NCI-H2081 (cell line): ENCODE measurements around the gene ARVCF.

Source experiments
- DNase-seq, 2 experiments: peaks; one replicate each; lab custom pipeline; 2025; lab: John Stamatoyannopoulos, UW

Gene ARVCF, protein sequence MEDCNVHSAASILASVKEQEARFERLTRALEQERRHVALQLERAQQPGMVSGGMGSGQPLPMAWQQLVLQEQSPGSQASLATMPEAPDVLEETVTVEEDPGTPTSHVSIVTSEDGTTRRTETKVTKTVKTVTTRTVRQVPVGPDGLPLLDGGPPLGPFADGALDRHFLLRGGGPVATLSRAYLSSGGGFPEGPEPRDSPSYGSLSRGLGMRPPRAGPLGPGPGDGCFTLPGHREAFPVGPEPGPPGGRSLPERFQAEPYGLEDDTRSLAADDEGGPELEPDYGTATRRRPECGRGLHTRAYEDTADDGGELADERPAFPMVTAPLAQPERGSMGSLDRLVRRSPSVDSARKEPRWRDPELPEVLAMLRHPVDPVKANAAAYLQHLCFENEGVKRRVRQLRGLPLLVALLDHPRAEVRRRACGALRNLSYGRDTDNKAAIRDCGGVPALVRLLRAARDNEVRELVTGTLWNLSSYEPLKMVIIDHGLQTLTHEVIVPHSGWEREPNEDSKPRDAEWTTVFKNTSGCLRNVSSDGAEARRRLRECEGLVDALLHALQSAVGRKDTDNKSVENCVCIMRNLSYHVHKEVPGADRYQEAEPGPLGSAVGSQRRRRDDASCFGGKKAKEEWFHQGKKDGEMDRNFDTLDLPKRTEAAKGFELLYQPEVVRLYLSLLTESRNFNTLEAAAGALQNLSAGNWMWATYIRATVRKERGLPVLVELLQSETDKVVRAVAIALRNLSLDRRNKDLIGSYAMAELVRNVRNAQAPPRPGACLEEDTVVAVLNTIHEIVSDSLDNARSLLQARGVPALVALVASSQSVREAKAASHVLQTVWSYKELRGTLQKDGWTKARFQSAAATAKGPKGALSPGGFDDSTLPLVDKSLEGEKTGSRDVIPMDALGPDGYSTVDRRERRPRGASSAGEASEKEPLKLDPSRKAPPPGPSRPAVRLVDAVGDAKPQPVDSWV

GRCh38 chr22:20016734-20017621 lies at the start of gene ARVCF:
TSS of gene ARVCF (minus strand) at chr22:20016823. CDS start at chr22:19990794, 26,029 bp downstream.
- peak; percentile 82 to 87 for DNase-seq

GRCh38 chr22:20065896-20066616 lies 49.4 kb upstream of the ARVCF start:
- DNase-seq = no peak

GRCh38 chr22:20064545-20065262 lies 48.1 kb upstream of the ARVCF start:
- DNase-seq = no peak

GRCh38 chr22:20064140-20064480 lies 47.5 kb upstream of the ARVCF start:
- DNase-seq = no peak

- no peak for DNase-seq
Measured at GRCh38 chr22:20063271-20064139, 46.9 kb upstream of the ARVCF start.

DNA sequence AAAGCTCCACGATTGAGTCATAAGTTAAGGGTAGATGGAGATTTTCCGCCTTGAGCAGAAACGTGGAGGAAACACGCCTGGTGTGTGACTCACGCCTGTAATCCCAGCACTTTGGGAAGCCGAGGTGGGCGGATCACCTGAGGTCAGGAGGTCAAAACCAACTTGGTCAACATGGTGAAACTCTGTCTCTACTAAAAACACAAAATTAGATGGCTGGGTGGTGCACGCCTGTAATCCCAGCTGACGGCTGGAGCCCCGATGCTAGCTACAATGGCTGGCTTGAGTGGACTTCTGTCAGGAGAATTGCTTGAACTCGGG lies 46.1 kb upstream of the ARVCF start:
- no peak for DNase-seq

DNA sequence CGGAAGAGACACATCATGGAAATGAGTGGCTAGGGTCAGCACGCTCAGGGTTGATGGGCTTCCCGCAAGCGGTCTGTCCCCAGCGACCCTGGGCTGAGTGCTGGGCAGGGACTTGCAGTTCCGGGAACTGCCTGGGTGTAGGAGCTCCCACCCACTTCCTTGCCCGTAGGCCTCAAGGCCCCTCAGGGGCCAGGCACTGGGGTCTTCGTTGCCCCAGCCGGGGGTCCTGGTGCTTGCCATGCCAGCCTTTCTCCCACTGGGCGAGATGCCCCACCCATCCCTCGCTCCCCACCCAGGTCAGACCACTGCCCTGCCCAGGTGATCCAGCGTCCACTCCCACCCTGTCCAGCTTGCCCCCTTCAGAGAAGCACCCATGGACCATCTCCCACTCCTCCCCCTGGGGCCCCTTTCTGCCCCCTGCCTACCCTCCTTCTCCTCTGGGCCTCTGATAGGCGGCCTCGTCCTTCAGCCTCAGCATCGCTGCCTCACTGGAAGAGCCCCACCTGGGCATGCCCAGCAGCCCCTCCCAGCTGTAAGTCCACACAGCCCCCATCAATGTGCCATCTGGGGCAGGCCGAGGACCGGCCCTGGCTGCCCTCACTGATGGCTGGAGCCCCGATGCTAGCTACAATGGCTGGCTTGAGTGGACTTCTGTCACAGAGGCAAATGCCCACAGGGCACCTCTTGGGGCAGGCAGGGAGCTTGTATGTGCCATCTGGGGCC lies 45.6 kb upstream of the ARVCF start:
- no peak for DNase-seq

DNA sequence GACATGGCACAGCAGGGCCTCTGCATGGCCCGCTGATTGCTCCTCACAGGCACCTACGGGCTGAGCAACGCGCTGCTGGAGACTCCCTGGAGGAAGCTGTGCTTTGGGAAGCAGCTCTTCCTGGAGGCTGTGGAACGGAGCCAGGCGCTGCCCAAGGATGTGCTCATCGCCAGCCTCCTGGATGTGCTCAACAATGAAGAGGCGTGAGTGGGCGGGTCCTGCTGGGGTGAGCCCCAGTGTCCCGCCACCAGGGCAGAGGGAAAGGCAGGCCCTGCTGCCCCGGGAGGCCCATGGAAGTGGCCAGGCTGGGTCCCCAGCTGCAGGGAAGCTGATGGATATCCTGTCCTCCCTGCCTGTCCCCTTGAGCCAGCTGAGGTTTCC lies 44.8 kb upstream of the ARVCF start:
- DNase-seq = no peak

DNA sequence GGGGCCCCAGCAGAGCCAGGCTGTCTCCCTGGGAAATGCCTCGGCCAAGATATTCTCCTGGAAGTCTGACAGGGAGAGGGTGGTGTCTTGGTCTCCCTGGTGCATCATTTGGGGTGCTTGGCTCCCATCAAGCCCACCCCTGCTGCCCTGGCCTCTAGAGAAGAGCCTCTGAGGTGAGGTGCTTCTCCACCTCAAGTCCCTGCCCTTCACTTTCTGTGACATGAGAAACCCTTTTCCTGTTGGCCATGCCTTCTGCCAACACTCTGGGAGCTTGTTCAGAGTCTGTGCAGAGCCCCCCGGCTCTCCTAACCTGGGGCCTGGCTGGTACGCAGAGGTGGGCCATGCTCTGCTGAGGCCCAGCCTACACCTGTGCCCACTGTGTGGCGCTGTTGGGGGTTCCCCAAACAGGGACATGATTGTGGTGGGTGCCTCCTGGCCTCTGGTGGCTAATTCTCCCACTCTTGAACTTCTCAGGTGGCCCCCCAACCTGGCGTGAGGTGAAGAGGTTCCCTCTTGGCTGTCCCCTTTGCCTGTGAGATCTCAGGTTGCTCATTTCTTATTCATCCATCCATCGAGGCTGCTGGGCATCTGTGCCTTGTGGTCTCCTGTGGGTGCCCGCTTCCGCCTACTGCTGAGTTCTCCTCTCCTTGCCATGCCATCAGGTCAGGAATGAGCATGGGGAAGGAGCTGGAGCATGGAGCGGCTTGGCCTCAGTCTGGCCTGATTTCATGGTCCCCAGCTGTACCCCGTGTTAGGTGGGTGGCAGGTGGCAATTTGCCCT lies 44.3 kb upstream of the ARVCF start:
- no peak for DNase-seq

DNA sequence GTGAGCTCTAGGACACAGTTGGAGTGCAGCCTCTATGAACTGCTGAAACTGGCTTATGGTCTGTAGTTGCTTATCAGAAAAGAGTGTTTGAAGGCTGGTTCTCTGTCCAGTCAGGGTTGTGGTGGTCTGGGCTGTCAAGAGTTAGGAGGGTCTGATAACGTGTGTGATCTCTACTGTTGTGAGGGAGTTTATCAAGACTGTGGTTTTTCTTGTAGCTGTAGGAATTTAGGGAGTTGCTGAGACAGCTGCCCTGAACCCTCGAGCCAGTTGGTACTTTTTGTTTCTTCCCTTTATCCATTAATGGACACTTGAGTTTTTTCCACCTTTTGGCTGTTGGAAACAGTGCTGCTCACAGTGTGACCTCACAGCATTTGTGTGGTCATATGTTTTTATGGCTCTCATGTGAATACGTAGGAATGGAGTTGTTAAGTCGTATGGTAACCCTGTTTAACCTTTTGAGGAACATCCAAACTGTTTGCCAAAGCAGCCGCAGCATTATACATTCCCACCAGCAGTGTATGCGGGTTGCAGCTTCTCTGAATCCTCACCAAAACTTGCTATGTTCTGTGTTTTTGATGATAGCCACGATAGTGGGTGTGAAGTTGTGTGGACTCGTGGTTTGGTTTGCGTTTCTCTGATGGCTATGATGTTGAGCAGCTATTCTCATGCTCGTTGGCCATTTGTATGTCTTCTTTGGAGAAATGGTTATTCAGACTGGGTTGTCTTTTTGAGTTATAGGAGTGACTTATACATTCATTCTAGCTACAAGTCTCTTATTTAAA lies 42.6 kb upstream of the ARVCF start:
- no peak for DNase-seq

GRCh38 chr22:20057596-20058268 lies 41.1 kb upstream of the ARVCF start:
- DNase-seq = no peak

- no peak for DNase-seq
Measured at GRCh38 chr22:20056696-20057386, 40.2 kb upstream of the ARVCF start.

- no peak for DNase-seq
Measured at GRCh38 chr22:20056161-20056560, 39.5 kb upstream of the ARVCF start.

DNA sequence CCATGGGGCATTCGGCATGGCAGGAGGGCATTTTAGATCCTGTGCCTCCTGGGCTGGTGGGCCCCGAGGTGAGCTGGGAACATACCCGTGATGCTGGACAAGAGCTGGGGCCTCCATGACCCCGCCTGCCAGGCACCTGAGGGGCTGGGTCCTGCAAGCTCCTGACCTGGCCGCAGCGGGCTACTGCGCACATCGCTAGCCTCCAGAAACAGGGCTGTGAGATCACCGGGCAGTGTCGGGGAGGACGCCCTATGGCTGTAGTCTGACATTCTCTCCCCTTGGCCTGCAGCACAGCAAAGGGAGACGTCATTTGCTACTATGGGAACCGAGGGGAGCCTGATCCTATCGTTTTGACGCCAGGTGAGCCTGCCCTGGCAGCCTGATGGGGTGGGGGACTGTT lies 39.0 kb upstream of the ARVCF start:
- DNase-seq = no peak

DNA sequence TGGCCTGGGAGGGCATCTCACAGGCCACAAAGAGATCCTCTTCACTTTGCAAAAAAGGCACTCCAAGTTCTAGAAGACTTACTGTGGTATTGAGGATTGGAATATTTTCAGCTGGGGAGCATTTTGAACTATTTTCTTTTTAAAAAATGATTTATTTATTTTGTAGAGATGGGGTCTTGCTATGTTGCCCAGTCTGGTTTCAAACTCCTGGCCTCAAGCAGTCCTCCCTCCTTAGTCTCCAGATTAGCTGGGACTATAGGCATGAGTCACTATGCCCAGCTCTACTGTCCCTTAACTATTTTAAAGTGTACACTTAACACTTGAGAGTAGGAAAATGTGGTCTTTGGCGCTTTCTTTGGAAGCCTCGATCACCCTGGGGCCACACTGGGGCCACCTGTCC lies 38.5 kb upstream of the ARVCF start:
- no peak for DNase-seq

GRCh38 chr22:20054485-20054884 lies 37.9 kb upstream of the ARVCF start:
- DNase-seq = no peak
